Psoas muscle (tissue), 8 donors: ENCODE measurements around the gene ARIH1. TPM values are rescaled to one million over a fixed set of nuclear protein-coding genes. Genes with fewer than 3 reads are reported as not detected.
A peak's percentile ranks its signal among the peaks of the same experiment; 100 is the strongest.
"Not testable (repeated sequence)": the region's sequence is repeated elsewhere in the genome, so short reads cannot be mapped to it uniquely, and the experiment has no call there.

Experiments used
- ATAC-seq, 4 donors: fragments of 200-7000 bp; cut with Tn5 transposase; one replicate each; pipeline ENCODE4 v1.9.1; 2020; ENCODE audit warnings: moderate library complexity in 3 of 4, mild to moderate bottlenecking in 2 of 4
- DNase-seq, 2 donors: peaks; one replicate each; pipeline ENCODE4 v3.0.0-alpha.2; 2020
- H3K27ac ChIP-seq: fragments of 200-600 bp; one replicate; pipeline ENCODE4 v1.8.0; 2022
- H3K27me3 ChIP-seq, 3 donors: fragments of 200-600 bp in 1 of 3; one replicate each; pipeline versions ENCODE4 v1.6.1 to v1.8.0; 2013 to 2022; ENCODE audit warnings: low read length in 2 of 3, mild to moderate bottlenecking in 2 of 3, moderate library complexity in 1 of 3; ENCODE audit not compliant: insufficient read depth in 3 of 3
- H3K36me3 ChIP-seq, 2 donors: fragments of 200-600 bp in 1 of 2; one replicate each; pipeline versions ENCODE4 v1.6.1 to v1.8.0; 2013 to 2022; ENCODE audit warnings: low read depth in 1 of 2, mild to moderate bottlenecking in 1 of 2, moderate library complexity in 1 of 2; ENCODE audit not compliant: insufficient read depth in 1 of 2
- H3K4me1 ChIP-seq: fragments of 200-600 bp; one replicate; pipeline ENCODE4 v1.8.0; 2022
- H3K4me3 ChIP-seq: fragments of 200-600 bp; one replicate; pipeline ENCODE4 v1.8.0; 2022; ENCODE audit warnings: mild to moderate bottlenecking
- H3K9me3 ChIP-seq: fragments of 200-600 bp; one replicate; pipeline ENCODE4 v1.8.0; 2022
- CTCF ChIP-seq: fragments of 200-600 bp; IDR thresholded peaks from one replicate; pipeline ENCODE4 v1.8.0; 2022; ENCODE audit warnings: antibody characterized with exemption
- WGBS, 3 donors: extraction: QIAGEN DNeasy Blood & Tissue Kit; methylation state at CpG; one replicate each; pipeline versions ENCODE4 v1.1.6 to v1.1.7; 2013; 5-methylcytosine and 5-hydroxymethylcytosine counted together
- intact Hi-C, 2 donors: fragments of 100-400 bp; cut with DNase I; formaldehyde crosslinking; loops; one replicate each; pipeline versions ENCODE4 v1.11.0 to v1.14.2; 2022
- long read RNA-seq, 2 donors: library from polyadenylated mRNA; unstranded; transcript quantifications; one replicate each; pipeline ENCODE4 v2.0.0, GENCODE V29; 2021
- polyA plus RNA-seq, 3 donors: library from polyadenylated mRNA; stranded (reverse); fragments of 200-250 nt; gene quantifications; one replicate each; pipeline ENCODE4 v1.2.3, GENCODE V29; 2013
- total RNA-seq, 4 donors: library from RNA; stranded (reverse); fragmentation: NEBNext Ultra II Directional in 2 of 4; extraction: Animal tissue kit (Norgen Biotek cat#: 25700) in 2 of 4; gene quantifications; one replicate each; pipeline versions ENCODE4 v1.2.1 to v1.2.4, GENCODE V29; 2021 to 2023
- donor health status: healthy with polysubstance abuse.
- donor health status: DM: no; HTN: no; CAD: no; lungs with moderate emphysema.
- donor health status: Bipolar disorder and iron deficiency.
- donor health status: healthy.
- donor health status: DM: yes; HTN: yes; CAD: no.
- donor health status: DM: no; HTN: no; CAD: no.
- donor health status: DM: no; HTN: no; CAD: no.
- donor health status: DM: yes; HTN: yes; CAD: no.

ARIH1 gene
- total RNA-seq (100 to 1,000 TPM; 181 to 253 (median 204) TPM), polyA plus RNA-seq (10 to 100 TPM; 35.6 to 75.6 (median 43.8) TPM)
- long read RNA-seq, donor 1, full-length matches to known transcripts: 20 of 22 reads
- long read RNA-seq, donor 1, partial matches to known transcripts: 1 of 22 reads
- long read RNA-seq, donor 1, other reads (novel, unspliced or antisense): 1 of 22 reads
- long read RNA-seq, donor 2, full-length matches to known transcripts: 40 of 54 reads
- long read RNA-seq, donor 2, partial matches to known transcripts: 1 of 54 reads
- long read RNA-seq, donor 2, other reads (novel, unspliced or antisense): 13 of 54 reads

GRCh38 chr15:72473614-72474465, at the start of gene ARIH1:
TSS of gene ARIH1 (plus strand) at chr15:72474330. CDS start at chr15:72474640, 310 bp downstream.
- Histone ChIP-seq H3K4me3 (peak within 1 kb of the TSS; percentile 90), H3K9me3 (no peaks in the 10 kb centered on the region), H3K27ac (peak within 1 kb of the TSS; percentile 100), H3K36me3 (peaks cover 3 to 16% of the 10 kb centered on the region in 2 donors), H3K4me1 (peaks cover 30% of the 10 kb centered on the region), H3K27me3 (no peaks in the 10 kb centered on the region)
- WGBS, 3 donors: 0% methylated on average over 50 to 63 of the region's 63 CpGs
- intact Hi-C loops: loop anchor here (2.0 to 10.0 kb wide), 5 partner anchors 97 to 269 kb away; partner anchors contain the start of genes BBS4 (in 1 of the 2), HEXA (in 1 of the 2), HIGD2B (in 1 of the 2) and PARP6 (in 1 of the 2)
- TF ChIP-seq CTCF: peak; percentile 34
- ATAC-seq (peak; percentile 95 to 97 (median 96)), DNase-seq (peak; percentile 97 to 99)

- peaks cover 0 to 2% (median 0%) of the 10 kb centered on the region in 3 donors for H3K27me3 ChIP-seq
- DNase-seq (no peak), ATAC-seq (no peak)
- H3K4me3 ChIP-seq: no peak overlapping the region
- H3K4me1 ChIP-seq: no peaks in the 10 kb centered on the region
- H3K9me3 ChIP-seq: peaks cover 28% of the 10 kb centered on the region
- H3K36me3 ChIP-seq: no peaks in the 10 kb centered on the region
- H3K27ac ChIP-seq: no peak overlapping the region
- TF ChIP-seq CTCF: no peak
- intact Hi-C loops: no loop called here
Observed at GRCh38 chr15:72426753-72427152, 47.4 kb upstream of the ARIH1 start.

- TF ChIP-seq CTCF: no peak
- intact Hi-C loops: no loop called here
- Histone ChIP-seq H3K4me3 (no peak overlapping the region), H3K4me1 (no peaks in the 10 kb centered on the region), H3K36me3 (no peaks in the 10 kb centered on the region), H3K9me3 (peaks cover 11% of the 10 kb centered on the region), H3K27ac (no peak overlapping the region), H3K27me3 (peaks cover 0 to 10% (median 1%) of the 10 kb centered on the region in 3 donors)
- ATAC-seq: no peak
- 73 to 93% (median 89%) methylated on average over 1 of the region's 1 CpG for WGBS, 3 donors
- DNase-seq: no peak
Observed at GRCh38 chr15:72437650-72438316, 36.3 kb upstream of the ARIH1 start.

- 83 to 100% (median 88%) methylated on average over 2 to 3 of the region's 5 CpGs for WGBS, 3 donors
- DNase-seq, ATAC-seq, H3K9me3 ChIP-seq, intact Hi-C loops, H3K36me3 ChIP-seq, H3K4me1 ChIP-seq, H3K27me3 ChIP-seq, H3K4me3 ChIP-seq, H3K27ac ChIP-seq: not testable (repeated sequence)
Observed at GRCh38 chr15:72442848-72443247, 31.3 kb upstream of the ARIH1 start.

- Histone ChIP-seq H3K27ac (no peak overlapping the region), H3K9me3 (no peaks in the 10 kb centered on the region), H3K27me3 (no peaks in the 10 kb centered on the region), H3K36me3 (no peaks in the 10 kb centered on the region), H3K4me3 (no peak overlapping the region), H3K4me1 (no peaks in the 10 kb centered on the region)
- no peak for DNase-seq
- ATAC-seq: no peak
- no peak for TF ChIP-seq CTCF
- intact Hi-C loops: no loop called here
- 58 to 82% (median 64%) methylated on average over 1 of the region's 1 CpG for WGBS, 3 donors
Observed at GRCh38 chr15:72445426-72445825, 28.7 kb upstream of the ARIH1 start.
